ENCODE measurements around the gene RPL36A.
A peak's percentile ranks its signal among the peaks of the same experiment; 100 is the strongest.

The RPL36A gene

GRCh38 chrX:101398694-101399093 is 7.9 kb downstream of the RPL36A start:
- in situ Hi-C loops (cut with MboI; ENCODE audit: low sequenced_read_pairs, unreplicated experiment) = no loop called here
- TF ChIP-seq, protein P1, sequence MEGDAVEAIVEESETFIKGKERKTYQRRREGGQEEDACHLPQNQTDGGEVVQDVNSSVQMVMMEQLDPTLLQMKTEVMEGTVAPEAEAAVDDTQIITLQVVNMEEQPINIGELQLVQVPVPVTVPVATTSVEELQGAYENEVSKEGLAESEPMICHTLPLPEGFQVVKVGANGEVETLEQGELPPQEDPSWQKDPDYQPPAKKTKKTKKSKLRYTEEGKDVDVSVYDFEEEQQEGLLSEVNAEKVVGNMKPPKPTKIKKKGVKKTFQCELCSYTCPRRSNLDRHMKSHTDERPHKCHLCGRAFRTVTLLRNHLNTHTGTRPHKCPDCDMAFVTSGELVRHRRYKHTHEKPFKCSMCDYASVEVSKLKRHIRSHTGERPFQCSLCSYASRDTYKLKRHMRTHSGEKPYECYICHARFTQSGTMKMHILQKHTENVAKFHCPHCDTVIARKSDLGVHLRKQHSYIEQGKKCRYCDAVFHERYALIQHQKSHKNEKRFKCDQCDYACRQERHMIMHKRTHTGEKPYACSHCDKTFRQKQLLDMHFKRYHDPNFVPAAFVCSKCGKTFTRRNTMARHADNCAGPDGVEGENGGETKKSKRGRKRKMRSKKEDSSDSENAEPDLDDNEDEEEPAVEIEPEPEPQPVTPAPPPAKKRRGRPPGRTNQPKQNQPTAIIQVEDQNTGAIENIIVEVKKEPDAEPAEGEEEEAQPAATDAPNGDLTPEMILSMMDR (IDR thresholded peaks at IDR 0.05; ENCODE audit: borderline replicate concordance, control extremely low read depth, extremely low read depth, insufficient read depth, missing control alignments) = no peak

DNA sequence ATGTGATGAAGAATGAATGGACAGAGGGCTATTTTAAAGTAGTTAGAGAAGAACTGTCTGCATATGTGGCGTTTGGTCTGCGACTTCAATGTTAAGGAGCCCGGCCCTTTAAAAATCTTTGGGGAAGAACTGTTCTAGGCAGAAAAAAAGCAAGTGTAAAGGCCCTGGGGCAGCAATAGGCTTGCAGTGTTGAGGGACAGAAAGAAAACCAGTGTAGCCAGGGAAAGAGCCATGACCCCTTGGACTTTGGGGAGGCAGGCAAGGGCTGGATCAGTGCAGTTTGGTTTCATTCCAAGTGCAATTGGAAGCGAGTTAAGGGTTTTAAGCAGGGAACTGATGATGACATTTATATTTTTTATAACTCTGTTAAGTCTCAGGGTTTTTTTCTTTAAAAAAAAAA is 9.0 kb downstream of the RPL36A start:
- DNase-seq (ENCODE audit: low spot score) = no peak
- TF ChIP-seq, protein P1 (IDR thresholded peaks at IDR 0.05; ENCODE audit: borderline replicate concordance, control extremely low read depth, extremely low read depth, insufficient read depth, missing control alignments) = no peak
- in situ Hi-C loops (cut with MboI; ENCODE audit: low sequenced_read_pairs, unreplicated experiment) = no loop called here

More at GRCh38 chrX:101398694-101399093, 7.9 kb downstream of the RPL36A start:
- no peak for DNase-seq (ENCODE audit: low spot score)

GRCh38 chrX:101407167-101407747 is 16.4 kb downstream of the RPL36A start:
- DNase-seq (ENCODE audit: low spot score) = no peak
- in situ Hi-C loops (cut with MboI; ENCODE audit: low sequenced_read_pairs, unreplicated experiment) = no loop called here
- TF ChIP-seq, protein P1 (IDR thresholded peaks at IDR 0.05; ENCODE audit: borderline replicate concordance, control extremely low read depth, extremely low read depth, insufficient read depth, missing control alignments) = no peak

DNA sequence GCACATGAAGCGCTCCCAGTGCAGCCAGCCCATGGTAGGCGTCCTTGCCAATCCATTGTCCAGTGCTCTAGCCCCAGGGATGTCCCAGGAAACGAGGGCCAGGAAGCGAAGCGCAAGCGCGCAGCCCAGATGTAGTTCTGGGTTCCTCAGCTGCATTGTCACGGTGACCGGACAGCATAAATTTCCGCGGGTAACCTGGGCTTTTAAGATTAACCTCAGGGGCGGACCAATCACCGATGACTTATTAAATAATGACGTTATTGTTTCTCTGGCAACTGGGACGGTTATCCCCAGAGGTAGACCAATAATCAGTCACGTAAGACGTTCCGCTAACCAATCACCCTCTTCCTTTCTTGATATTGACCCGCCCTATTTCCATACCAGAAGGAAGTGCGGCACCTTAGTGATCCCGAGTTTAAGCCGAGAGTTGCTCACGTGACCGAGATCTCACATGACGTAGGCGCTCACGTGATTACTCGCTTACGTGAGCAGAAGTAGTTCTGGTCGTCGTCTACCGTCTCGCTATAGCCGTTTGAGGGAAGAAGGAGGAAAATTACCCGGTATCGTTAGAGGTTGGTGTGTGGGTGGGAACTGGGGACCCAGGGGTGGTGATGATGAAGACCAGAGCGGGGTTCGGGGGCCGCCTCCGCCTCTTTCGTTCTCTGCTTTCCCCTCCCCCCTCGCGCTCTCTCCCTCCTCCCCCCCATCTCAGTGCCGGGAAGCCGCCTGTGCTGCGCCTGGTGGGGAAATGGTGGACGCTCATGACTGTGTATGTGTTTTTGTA is 17.1 kb downstream of the RPL36A start, which contains the start of the genes GLA and HNRNPH2:
GLA (minus strand) TSS at position 178 of the 784 bp plus-strand sequence; CDS start at position 156, 22 bp downstream.
HNRNPH2 (plus strand) TSS at position 475 of the 784 bp plus-strand sequence. CDS start 3,767 bp downstream, outside the sequence.
- in situ Hi-C loops (cut with MboI; ENCODE audit: low sequenced_read_pairs, unreplicated experiment) = no loop called here
- DNase-seq (ENCODE audit: low spot score) = peak; percentile 84
- TF ChIP-seq, protein P1 (IDR thresholded peaks at IDR 0.05; ENCODE audit: borderline replicate concordance, control extremely low read depth, extremely low read depth, insufficient read depth, missing control alignments) = no peak

DNA sequence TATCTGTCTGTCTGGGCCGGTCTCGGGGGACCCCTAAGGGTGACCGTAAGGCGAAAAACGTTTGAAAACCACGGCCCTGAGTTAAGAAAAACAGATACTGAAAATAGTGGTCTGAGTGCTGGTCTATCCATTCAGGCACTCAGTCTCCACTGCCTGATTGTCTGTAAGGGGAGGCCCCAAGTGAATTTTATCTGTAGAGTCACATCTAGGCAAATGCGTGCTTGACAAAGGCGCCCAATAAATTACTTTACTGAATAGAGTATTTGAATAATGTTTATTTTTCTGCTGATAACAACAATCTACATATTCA is 17.7 kb downstream of the RPL36A start:
- TF ChIP-seq, protein P1 (IDR thresholded peaks at IDR 0.05; ENCODE audit: borderline replicate concordance, control extremely low read depth, extremely low read depth, insufficient read depth, missing control alignments) = no peak

GRCh38 chrX:101409043-101409442 is 18.2 kb downstream of the RPL36A start:
- no peak for DNase-seq (ENCODE audit: low spot score)
- TF ChIP-seq, protein P1 (IDR thresholded peaks at IDR 0.05; ENCODE audit: borderline replicate concordance, control extremely low read depth, extremely low read depth, insufficient read depth, missing control alignments) = no peak
- in situ Hi-C loops (cut with MboI; ENCODE audit: low sequenced_read_pairs, unreplicated experiment) = no loop called here

More for the DNA sequence above, 17.7 kb downstream of the RPL36A start:
- in situ Hi-C loops (cut with MboI; ENCODE audit: low sequenced_read_pairs, unreplicated experiment) = no loop called here
- DNase-seq (ENCODE audit: low spot score) = no peak

Measured in GM13976 (cell line).